ENCODE data around the gene NLRP8. TPM values are rescaled to one million over a fixed set of nuclear protein-coding genes. Genes with fewer than 3 reads are reported as not detected.

Gene NLRP8
- polyA plus RNA-seq, 1 donor from 2014 or later, result not detected

GRCh38 chr19:55993492-55993891 is 45.9 kb downstream of the NLRP8 start:
- Histone ChIP-seq H3K9me3 (ENCODE audit: low read length) (no peaks in the 10 kb centered on the region), H3K36me3 (ENCODE audit: insufficient read depth, low read length) (no peaks in the 10 kb centered on the region)
- no peak for TF ChIP-seq RAD21 (conservative IDR thresholded peaks at IDR 0.05)
- no peak for TF ChIP-seq POLR2AphosphoS5 (IDR thresholded peaks at IDR 0.05)
- TF ChIP-seq MXI1 (conservative IDR thresholded peaks at IDR 0.05; ENCODE audit: poor library complexity, severe bottlenecking), result no peak
- TF ChIP-seq TAF1 (IDR thresholded peaks at IDR 0.05; ENCODE audit: low read depth), result no peak
- no peak for TF ChIP-seq REST (IDR thresholded peaks at IDR 0.05; ENCODE audit: borderline replicate concordance)
- no peak for TF ChIP-seq EZH2 (IDR thresholded peaks at IDR 0.05; ENCODE audit: borderline replicate concordance, insufficient read depth, low read length, poor library complexity, severe bottlenecking)
- no peak for TF ChIP-seq SMC3 (conservative IDR thresholded peaks at IDR 0.05; ENCODE audit: poor library complexity)
- TF ChIP-seq EP300 (conservative IDR thresholded peaks at IDR 0.05; ENCODE audit: poor library complexity, severe bottlenecking), result no peak
- no peak for TF ChIP-seq CTCF (IDR thresholded peaks at IDR 0.05; ENCODE audit: poor library complexity, severe bottlenecking)

GRCh38 chr19:56014765-56015164 is 67.1 kb downstream of the NLRP8 start:
- H3K27ac ChIP-seq (ENCODE audit: low read length), result no peak overlapping the region
- no peak overlapping the region for H3K4me3 ChIP-seq (ENCODE audit: low read length)
- TF ChIP-seq EP300 (conservative IDR thresholded peaks at IDR 0.05; ENCODE audit: poor library complexity, severe bottlenecking) (no peak), TAF1 (IDR thresholded peaks at IDR 0.05; ENCODE audit: low read depth) (no peak), REST (IDR thresholded peaks at IDR 0.05; ENCODE audit: borderline replicate concordance) (no peak), SMC3 (conservative IDR thresholded peaks at IDR 0.05; ENCODE audit: poor library complexity) (no peak), CTCF (IDR thresholded peaks at IDR 0.05; ENCODE audit: poor library complexity, severe bottlenecking) (no peak)
- no peak overlapping the region for H3K9ac ChIP-seq (ENCODE audit: low read length)
- no peaks in the 10 kb centered on the region for H3K36me3 ChIP-seq (ENCODE audit: insufficient read depth, low read length)
- H4K20me1 ChIP-seq (ENCODE audit: insufficient read depth), result no peaks in the 10 kb centered on the region
- H3K9me3 ChIP-seq (ENCODE audit: low read length), result no peaks in the 10 kb centered on the region
- H2AFZ ChIP-seq (ENCODE audit: low read depth, low read length), result no peak overlapping the region
- H3F3A ChIP-seq (ENCODE audit: insufficient read depth, low read length, poor library complexity, severe bottlenecking), result no peaks in the 10 kb centered on the region
- no peaks in the 10 kb centered on the region for H3K27me3 ChIP-seq (ENCODE audit: insufficient read depth, low read depth, low read length)
- no peaks in the 10 kb centered on the region for H3K79me2 ChIP-seq (replicated peaks; ENCODE audit: insufficient read depth, low read length)
- no peak overlapping the region for H3K4me2 ChIP-seq (ENCODE audit: low read length)
- no peaks in the 10 kb centered on the region for H3K9me2 ChIP-seq (ENCODE audit: insufficient read depth, low read length)

More at GRCh38 chr19:55993492-55993891, 45.9 kb downstream of the NLRP8 start:
- Histone ChIP-seq H3K27me3 (ENCODE audit: insufficient read depth, low read depth, low read length) (no peaks in the 10 kb centered on the region), H3K4me2 (ENCODE audit: low read length) (no peak overlapping the region), H3K4me3 (ENCODE audit: low read length) (no peak overlapping the region), H3K79me2 (replicated peaks; ENCODE audit: insufficient read depth, low read length) (no peaks in the 10 kb centered on the region), H4K20me1 (ENCODE audit: insufficient read depth) (no peaks in the 10 kb centered on the region), H3K9me2 (ENCODE audit: insufficient read depth, low read length) (no peaks in the 10 kb centered on the region), H3F3A (ENCODE audit: insufficient read depth, low read length, poor library complexity, severe bottlenecking) (no peaks in the 10 kb centered on the region), H2AFZ (ENCODE audit: low read depth, low read length) (no peak overlapping the region), H3K9ac (ENCODE audit: low read length) (no peak overlapping the region), H3K27ac (ENCODE audit: low read length) (no peak overlapping the region)

Measured in neural cell (in vitro differentiated cells).